Colonic mucosa (tissue), 4 donors: ENCODE measurements around the gene FAM13C. TPM values are rescaled to one million over a fixed set of nuclear protein-coding genes. Genes with fewer than 3 reads are reported as not detected.

Experiments
- DNase-seq: peaks from one replicate; pipeline ENCODE4 v3.0.0-alpha.2; 2020
- H3K27ac ChIP-seq: fragments of 200-600 bp; one replicate; pipeline ENCODE4 v1.8.0; 2021
- H3K27me3 ChIP-seq: fragments of 200-600 bp; one replicate; pipeline ENCODE4 v1.8.0; 2021
- H3K36me3 ChIP-seq: fragments of 200-600 bp; one replicate; pipeline ENCODE4 v1.8.0; 2021
- H3K4me1 ChIP-seq: fragments of 200-600 bp; one replicate; pipeline ENCODE4 v1.8.0; 2021; ENCODE audit warnings: mild to moderate bottlenecking
- H3K4me3 ChIP-seq: fragments of 200-600 bp; one replicate; pipeline ENCODE4 v1.8.0; 2021
- H3K9ac ChIP-seq, 2 donors: one replicate each; pipeline ENCODE4 v1.7.0; 2013; ENCODE audit warnings: control low read depth in 2 of 2, low read depth in 2 of 2, low read length in 2 of 2
- H3K9me3 ChIP-seq: fragments of 200-600 bp; one replicate; pipeline ENCODE4 v1.8.0; 2021
- CTCF ChIP-seq: fragments of 200-600 bp; IDR thresholded peaks from one replicate; pipeline ENCODE4 v1.8.0; 2022; ENCODE audit warnings: antibody characterized with exemption, mild to moderate bottlenecking
- intact Hi-C: fragments of 100-400 bp; cut with DNase I; formaldehyde crosslinking; loops from one replicate; pipeline ENCODE4 v1.14.1; 2022
- total RNA-seq, 2 donors: library from RNA; stranded (reverse); fragmentation: NEBNext Ultra II Directional in 1 of 2; extraction: Animal tissue kit (Norgen Biotek cat#: 25700) in 1 of 2; gene quantifications; one replicate each; pipeline ENCODE4 v1.2.1, GENCODE V29; 2021
- donor health status: healthy.
- donor health status: DM: no; HTN: no; CAD: no.
- donor health status: DM: no; HTN: no; CAD: no.

The FAM13C gene
- total RNA-seq, 2 donors from 2014 or later, result 1.0 to 2.5 TPM

- Histone ChIP-seq H3K36me3 (no peaks in the 10 kb centered on the region), H3K4me3 (no peak overlapping the region), H3K4me1 (peaks cover 8% of the 10 kb centered on the region), H3K9me3 (no peaks in the 10 kb centered on the region), H3K9ac (no peak overlapping the region), H3K27ac (no peak overlapping the region), H3K27me3 (no peaks in the 10 kb centered on the region)
- no peak for TF ChIP-seq CTCF
- intact Hi-C loops, result no loop called here
- peak; percentile 18 for DNase-seq
Observed at GRCh38 chr10:59323036-59323459, 39.3 kb downstream of the FAM13C start.

- TF ChIP-seq CTCF, result no peak
- H3K4me3 ChIP-seq, result no peak overlapping the region
- DNase-seq, result no peak
- H3K27me3 ChIP-seq, result no peaks in the 10 kb centered on the region
- H3K9ac ChIP-seq, result no peak overlapping the region
- H3K9me3 ChIP-seq, result no peaks in the 10 kb centered on the region
- no peaks in the 10 kb centered on the region for H3K36me3 ChIP-seq
- H3K4me1 ChIP-seq, result peaks cover 8% of the 10 kb centered on the region
- no peak overlapping the region for H3K27ac ChIP-seq
- intact Hi-C loops, result no loop called here
Observed at GRCh38 chr10:59322131-59322530, 40.2 kb downstream of the FAM13C start.

GRCh38 chr10:59320355-59320754 lies 42.0 kb downstream of the FAM13C start:
- intact Hi-C loops, result no loop called here

GRCh38 chr10:59319854-59320253 lies 42.5 kb downstream of the FAM13C start:
- Histone ChIP-seq H3K9ac (no peak overlapping the region), H3K27me3 (no peaks in the 10 kb centered on the region), H3K9me3 (no peaks in the 10 kb centered on the region), H3K36me3 (no peaks in the 10 kb centered on the region), H3K4me1 (peaks cover 8% of the 10 kb centered on the region), H3K27ac (no peak overlapping the region), H3K4me3 (no peak overlapping the region)
- intact Hi-C loops, result no loop called here
- DNase-seq, result no peak
- no peak for TF ChIP-seq CTCF

More at GRCh38 chr10:59320355-59320754, 42.0 kb downstream of the FAM13C start:
- H3K27me3 ChIP-seq, result no peaks in the 10 kb centered on the region
- H3K36me3 ChIP-seq, result no peaks in the 10 kb centered on the region
- H3K4me1 ChIP-seq, result peaks cover 8% of the 10 kb centered on the region
- TF ChIP-seq CTCF, result no peak
- DNase-seq, result no peak
- H3K27ac ChIP-seq, result no peak overlapping the region
- no peak overlapping the region for H3K4me3 ChIP-seq
- H3K9me3 ChIP-seq, result no peaks in the 10 kb centered on the region
- H3K9ac ChIP-seq, result no peak overlapping the region

GRCh38 chr10:59317066-59317465 lies 45.3 kb downstream of the FAM13C start:
- Histone ChIP-seq H3K4me3 (no peak overlapping the region), H3K27me3 (no peaks in the 10 kb centered on the region), H3K27ac (no peak overlapping the region), H3K9ac (no peak overlapping the region), H3K4me1 (no peaks in the 10 kb centered on the region), H3K36me3 (no peaks in the 10 kb centered on the region), H3K9me3 (no peaks in the 10 kb centered on the region)
- no peak for DNase-seq
- intact Hi-C loops, result no loop called here
- no peak for TF ChIP-seq CTCF

GRCh38 chr10:59315465-59315864 lies 46.9 kb downstream of the FAM13C start:
- TF ChIP-seq CTCF, result no peak
- H3K9ac ChIP-seq, result no peak overlapping the region
- H3K4me3 ChIP-seq, result no peak overlapping the region
- no peaks in the 10 kb centered on the region for H3K9me3 ChIP-seq
- DNase-seq, result no peak
- no peak overlapping the region for H3K27ac ChIP-seq
- intact Hi-C loops, result no loop called here
- no peaks in the 10 kb centered on the region for H3K4me1 ChIP-seq
- no peaks in the 10 kb centered on the region for H3K36me3 ChIP-seq
- no peaks in the 10 kb centered on the region for H3K27me3 ChIP-seq
